ENCODE measurements around the gene SYNE4.
A peak's percentile ranks its signal among the peaks of the same experiment; 100 is the strongest.
"Not testable (repeated sequence)": the region's sequence is repeated elsewhere in the genome, so short reads cannot be mapped to it uniquely, and the experiment has no call there.

Gene SYNE4, protein sequence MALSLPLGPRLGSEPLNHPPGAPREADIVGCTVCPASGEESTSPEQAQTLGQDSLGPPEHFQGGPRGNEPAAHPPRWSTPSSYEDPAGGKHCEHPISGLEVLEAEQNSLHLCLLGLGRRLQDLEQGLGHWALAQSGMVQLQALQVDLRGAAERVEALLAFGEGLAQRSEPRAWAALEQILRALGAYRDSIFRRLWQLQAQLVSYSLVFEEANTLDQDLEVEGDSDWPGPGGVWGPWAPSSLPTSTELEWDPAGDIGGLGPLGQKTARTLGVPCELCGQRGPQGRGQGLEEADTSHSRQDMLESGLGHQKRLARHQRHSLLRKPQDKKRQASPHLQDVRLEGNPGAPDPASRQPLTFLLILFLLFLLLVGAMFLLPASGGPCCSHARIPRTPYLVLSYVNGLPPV

DNA sequence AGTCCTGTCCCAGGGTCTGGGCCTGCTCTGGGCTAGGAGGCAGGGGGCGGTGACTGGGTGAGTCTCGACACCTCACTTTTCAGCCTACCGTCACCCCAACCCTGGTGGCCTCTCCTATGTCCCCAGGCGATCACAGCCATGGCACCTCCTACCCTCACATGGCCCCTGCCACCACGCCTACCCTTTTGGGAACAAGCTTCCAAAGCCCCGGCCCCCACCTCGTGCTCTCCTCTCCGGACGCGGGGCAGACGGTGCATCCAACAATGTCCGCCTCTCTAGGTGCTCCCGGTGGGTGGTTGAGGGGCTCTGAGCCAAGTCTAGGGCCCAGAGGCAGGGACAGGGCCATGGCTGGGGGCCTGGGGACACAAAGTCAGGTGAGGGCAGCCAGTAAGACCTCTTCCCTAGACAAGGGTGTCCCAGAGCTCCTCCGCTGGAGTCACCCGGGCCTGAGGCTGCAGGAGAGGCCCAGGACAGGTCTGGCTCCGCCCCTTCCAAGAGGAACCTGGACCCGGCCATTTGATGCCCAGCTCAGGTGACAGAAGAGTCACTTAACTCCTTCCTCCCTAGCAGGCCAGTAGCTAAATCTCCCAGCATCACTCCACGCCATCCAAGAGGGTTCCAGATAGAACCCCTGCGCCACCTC lies at the start of gene SYNE4:
Gene SYNE4, minus strand, starts transcription at position 478 of the 643 bp plus-strand sequence. Its CDS starts 132 bp downstream, at position 346.
- DNase-seq (ENCODE audit: low spot score) = no peak

DNA sequence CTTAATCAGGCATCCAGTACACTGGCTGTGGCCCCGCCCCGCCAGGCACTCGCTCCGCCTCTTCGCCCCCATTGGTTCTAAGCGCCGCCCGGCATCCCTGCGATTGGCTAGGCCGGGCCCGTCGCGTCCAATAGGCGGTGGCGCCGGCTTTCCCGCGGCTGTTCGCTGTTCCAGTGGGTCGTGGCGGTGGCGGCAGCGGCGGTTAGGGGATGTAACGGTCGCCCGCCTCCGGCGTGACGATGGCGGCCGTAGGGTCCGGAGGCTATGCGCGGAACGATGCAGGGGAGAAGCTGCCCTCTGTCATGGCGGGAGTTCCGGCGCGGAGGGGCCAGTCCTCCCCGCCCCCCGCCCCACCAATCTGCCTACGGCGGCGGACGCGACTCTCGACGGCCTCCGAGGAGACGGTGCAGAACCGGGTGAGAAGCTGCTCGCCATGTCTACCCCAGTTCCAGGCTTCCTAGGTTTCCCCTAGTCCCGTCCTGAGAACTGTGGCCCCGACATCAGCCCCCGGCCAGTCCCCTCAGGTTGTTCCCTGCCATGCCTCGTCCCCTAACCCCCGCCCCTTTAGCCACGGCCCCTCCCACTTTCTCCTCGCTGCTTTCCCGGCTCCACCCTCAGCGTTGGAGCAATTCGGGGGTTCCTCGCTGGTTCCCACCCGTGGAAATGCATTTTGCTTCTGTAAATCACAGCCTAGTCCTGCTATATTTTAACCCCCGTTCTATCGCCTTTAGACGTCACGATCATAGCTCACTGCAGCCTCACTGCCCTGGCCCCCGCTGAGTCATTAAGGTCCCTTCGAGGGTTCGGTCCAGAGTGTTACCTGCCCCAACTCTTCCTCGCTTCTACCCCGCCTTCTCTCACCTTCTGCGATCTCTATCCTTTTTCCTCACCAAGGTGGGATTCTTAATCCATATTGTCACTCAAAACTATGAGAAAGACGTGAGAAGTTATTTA lies 46.4 kb upstream of the SYNE4 start, which contains the start of gene WDR62:
Gene WDR62, plus strand, starts transcription at position 165 of the 954 bp plus-strand sequence. Its CDS starts 75 bp downstream, at position 240.
- peak; percentile 91 for DNase-seq (ENCODE audit: low spot score)

DNA sequence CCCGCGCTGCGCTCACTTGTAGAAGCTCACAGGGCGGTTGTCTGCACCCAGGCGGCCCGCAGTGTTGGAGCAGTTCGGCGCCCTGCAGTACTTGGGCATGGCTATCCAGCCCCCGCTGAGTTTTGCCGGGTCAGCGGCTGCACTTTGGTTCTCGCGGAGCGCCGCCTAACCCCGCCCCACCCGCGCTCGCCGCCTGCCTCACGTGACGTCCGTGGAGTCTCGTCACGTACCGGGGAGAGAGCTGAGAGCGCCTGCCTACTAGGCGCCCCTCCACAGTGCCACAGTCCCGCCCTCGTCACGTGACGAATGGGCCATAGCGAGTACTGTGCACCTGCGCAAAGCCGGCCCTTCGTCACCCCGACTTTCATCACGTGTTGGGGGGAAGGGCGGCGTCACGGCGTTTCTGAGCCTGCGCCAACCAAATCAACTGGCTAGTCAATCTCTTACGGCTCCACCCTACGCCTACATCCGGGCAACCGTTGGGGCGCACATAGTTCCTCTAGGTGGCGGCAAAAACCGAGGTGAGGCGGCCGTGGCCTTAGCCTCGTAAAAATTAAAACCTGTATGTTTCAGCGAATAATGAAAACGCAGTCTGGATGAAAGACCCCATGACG lies 45.6 kb upstream of the SYNE4 start, which contains the start of gene THAP8:
Gene THAP8, minus strand, starts transcription at position 167 of the 614 bp plus-strand sequence. Its CDS starts 68 bp downstream, at position 99.
- peak; percentile 100 for DNase-seq (ENCODE audit: low spot score)

DNA sequence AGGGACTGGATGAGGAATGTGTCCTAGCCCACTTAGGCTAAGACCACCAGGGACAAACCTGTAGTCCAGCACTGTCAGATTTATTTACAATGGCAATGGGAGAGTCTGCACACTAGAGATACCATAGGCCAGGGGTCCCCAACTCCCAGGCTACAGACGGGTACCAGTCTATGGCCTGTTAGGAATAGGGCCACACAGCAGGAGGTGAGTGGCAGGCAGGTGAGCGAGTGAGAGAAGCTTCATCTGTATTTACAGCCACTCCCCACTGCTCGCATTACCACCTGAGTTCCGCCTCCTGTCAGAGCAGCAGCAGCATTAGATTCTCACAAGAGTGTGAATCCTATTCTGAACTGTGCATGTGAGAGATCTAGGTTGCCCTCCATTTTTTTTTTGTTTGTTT lies 43.0 kb upstream of the SYNE4 start:
- DNase-seq (ENCODE audit: low spot score) = no peak

DNA sequence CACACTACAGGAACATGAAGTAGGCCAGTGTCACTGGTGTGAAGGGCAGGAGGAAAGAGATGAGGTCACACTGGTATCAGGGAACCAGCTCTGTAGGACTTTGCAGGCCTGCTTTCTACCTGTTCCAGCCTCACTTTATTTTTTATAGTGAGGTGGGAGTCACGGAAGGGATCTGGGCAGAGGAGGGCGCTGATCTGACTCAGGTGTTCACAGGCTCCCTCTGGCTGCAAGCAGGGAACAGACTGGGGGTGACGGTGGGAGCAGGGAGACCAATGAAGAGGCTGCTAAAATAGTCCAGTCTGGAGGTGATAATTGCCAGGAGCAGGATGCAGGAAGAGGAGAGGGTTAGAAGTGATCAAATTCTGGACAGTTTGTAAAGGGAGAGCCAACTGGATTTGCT lies 42.6 kb upstream of the SYNE4 start:
- no peak for DNase-seq (ENCODE audit: low spot score)

DNA sequence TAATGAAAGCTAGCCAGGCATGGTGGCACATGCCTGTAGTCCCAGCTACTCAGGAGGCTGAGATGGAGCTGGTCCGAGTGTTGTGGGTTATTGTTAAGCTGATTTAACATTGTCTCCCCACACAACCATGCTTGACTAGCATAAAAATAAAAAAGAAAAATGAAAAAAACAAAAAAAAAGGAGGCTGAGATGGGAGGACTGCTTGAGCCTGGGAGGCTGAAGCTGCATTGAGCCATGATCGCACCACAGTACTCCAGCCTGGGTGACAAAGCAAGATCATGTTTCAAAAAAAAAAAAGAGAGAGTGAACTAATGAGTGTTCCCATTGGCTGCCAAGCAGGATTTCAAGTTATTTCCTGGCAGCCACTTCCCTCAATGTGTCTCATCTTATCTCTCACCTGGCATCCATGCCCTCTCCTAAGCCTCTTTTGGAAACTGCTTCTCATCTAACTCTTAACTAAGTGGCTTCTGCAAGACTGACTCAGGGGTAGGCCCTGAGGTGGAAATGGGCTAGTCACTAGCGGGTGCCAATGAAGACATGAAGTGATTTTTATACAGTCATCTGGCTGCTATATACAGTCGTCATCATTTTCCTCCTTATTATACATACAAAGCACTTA lies 40.6 kb upstream of the SYNE4 start:
- DNase-seq (ENCODE audit: low spot score) = no peak

DNA sequence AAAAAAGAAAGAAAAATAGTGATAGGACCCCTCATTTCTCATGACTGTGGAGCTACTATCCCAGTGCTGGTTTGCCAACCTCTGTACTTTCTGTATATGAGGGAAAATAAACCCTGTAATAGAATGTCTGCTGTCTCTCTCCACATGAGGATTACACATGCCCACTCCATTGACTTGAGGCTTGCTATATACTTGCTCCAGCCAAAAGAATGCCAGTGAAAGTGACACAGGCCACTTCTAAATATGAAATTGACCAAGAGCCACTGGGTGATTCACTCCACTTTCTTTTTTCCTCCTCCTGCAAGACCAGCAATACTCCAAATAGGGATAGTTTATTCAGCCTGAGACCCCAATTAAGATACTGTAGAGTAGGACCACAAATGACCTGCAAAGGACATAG lies 39.2 kb upstream of the SYNE4 start:
- DNase-seq (ENCODE audit: low spot score) = no peak

DNA sequence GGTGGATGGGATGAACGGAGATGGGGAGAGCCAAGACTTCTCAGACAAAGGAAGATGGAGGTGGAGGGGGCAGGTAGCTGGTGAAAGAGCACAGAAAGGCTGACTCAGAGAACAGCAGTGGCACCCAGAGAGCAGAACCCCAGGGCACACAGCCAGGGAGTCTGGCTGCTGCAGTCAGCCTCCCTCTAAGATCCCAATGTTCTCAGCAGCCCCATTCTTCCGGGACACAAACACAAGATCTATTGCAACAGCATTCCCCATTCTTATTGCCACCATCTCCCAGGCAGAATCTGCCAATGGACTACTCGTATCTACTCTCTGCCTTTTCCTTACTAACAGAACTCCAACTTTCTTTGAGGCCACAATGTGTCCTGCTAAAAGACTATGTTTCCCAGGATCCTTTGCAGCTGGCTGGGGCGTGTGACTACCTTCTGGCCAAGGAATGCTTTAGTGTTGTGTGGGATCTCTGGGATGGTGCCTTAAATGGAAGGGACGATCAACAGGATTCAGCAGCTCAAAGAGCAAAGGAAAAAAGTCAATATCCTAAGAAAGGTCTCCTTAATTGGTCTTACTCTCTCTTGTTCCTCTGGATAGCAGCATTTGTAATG lies 37.9 kb upstream of the SYNE4 start:
- no peak for DNase-seq (ENCODE audit: low spot score)

DNA sequence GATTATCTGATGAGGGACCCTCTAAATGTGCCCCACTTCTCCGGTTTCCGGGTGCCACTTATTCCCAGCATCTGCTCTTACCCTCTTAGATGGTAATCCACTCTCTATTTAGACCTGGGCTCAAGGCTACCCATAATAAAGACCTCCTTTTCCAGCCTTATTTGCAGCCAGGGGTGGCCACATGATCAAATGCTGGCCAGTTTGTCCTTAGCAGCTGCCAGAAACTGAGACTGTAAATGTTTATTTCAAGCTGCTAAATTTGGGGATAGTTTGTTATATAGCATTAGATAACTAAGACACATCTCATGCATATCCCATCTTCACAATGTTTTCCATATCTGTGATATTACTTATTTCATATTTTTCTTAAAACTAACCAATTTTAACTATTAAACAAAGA lies 35.3 kb upstream of the SYNE4 start:
- DNase-seq (ENCODE audit: low spot score) = no peak

DNA sequence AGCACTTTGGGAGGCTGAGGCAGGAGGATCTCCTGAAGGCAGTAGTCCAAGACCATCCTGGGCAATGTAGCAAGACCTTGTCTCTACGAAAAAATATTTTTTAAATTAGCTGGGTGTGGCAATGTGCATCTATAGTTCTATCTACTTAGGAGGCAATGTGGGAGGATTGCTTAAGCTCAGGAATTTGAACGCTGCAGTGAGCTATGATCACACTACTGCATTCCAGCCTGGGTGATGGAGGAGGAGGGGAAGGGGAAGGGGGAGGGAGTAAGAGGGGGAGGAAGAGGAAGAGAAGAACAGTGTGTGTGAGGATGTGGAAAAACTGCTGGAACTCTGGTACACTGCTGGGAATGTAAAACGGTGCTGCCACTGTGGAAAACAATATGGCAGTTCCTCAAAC lies 33.2 kb upstream of the SYNE4 start:
- no peak for DNase-seq (ENCODE audit: low spot score)

DNA sequence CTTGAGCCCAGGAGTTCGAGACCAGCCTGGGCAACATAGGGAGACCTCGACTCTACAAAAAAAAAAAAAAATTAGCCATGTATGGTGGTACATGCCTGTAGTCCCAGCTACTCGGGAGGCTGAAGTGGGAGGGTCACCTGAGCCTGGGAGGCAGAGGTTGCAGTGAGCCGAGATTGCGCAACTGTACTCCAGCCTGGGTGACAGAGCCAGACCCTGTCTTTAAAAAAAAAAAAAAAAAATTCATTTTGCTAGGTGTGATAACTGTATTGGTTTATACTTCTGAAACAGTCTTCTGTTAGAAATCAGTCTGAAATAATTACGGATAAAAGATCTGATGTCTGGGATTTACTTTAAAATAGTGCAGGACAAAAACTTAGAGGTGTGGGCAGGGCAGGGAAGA lies 32.5 kb upstream of the SYNE4 start:
- DNase-seq (ENCODE audit: low spot score) = not testable (repeated sequence)

DNA sequence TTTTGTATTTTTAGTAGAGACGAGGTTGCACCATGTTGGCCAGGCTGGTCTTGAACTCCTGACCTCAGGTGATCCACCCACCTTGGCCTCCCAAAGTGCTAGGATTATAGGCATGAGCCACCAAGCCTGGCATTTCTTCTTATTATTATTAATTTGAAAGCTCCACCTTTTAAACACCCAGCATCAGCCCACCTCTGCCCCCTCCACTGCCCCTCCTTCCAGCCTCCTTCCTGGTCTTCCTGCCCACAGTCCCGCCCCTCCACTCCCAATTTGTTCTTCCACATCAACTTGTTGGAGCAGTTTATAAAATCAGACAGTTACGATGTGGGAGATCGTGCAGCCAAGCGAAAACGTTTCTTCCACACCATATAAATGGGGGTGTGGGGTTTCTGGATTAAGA lies 31.9 kb upstream of the SYNE4 start:
- DNase-seq (ENCODE audit: low spot score) = no peak

DNA sequence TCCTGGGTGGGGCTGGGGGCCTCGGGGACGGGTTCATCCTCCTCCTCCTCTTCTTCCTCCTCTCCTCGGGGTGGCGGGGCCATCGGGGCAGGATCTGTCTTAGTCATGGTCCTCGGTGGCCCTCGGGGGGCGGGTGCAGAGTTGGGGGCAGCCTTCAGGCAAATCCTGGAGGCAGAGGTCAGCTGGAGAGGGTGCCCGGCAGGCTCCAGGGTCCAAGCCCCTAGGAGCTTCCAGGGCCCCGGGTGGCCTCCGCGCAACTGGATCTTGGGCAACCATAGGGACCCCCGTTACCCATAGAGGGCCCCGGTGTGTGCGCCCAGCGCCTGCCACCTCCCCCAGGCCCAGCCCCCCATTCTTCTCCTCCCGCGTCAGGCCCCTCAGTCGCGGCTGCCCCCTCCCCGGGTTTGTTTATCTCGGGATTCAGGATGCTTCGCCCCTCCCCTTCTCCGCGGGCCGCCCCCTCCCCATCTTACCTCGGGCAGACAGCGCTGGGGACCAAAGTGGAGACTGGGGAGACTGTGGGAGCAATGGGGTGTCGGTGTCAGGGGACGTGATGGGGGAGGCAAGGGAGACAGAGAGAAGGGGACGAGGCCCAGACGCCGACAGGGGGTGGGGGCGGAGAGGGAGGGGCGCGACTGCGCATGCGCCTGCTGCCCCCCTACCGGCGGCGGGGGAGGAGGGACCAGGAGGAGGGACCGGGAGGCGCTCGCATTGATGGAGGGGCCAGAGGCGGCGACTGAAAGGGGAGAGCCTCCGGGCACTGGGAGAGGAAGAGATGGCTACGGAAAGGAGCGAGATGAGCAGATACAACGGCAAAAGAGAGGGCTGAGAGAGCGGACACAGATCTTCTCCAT lies 23.9 kb upstream of the SYNE4 start, which contains the start of gene CLIP3:
Gene CLIP3, minus strand, starts transcription at position 623 of the 854 bp plus-strand sequence. Its CDS starts 516 bp downstream, at position 107.
- peak; percentile 27 for DNase-seq (ENCODE audit: low spot score)

DNA sequence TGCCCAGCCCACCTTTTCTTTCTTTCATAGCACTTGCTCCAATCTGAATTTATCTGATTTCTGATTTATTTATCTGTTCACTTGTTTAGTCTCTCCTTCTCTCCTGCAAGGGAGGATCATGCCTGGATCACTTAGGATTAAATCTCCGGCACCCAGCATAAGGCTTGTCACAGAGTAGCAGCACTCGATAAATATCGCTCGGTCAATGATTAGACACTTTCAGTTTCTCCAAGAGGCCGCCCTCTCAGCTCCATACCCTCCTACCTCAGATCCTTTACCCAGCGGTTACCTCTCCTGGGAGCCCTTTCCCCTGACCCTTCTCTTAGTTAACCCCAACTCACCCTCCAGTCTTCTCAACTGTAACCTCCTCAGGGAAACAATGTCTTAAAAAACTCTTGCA lies 22.7 kb upstream of the SYNE4 start:
- DNase-seq (ENCODE audit: low spot score) = no peak

DNA sequence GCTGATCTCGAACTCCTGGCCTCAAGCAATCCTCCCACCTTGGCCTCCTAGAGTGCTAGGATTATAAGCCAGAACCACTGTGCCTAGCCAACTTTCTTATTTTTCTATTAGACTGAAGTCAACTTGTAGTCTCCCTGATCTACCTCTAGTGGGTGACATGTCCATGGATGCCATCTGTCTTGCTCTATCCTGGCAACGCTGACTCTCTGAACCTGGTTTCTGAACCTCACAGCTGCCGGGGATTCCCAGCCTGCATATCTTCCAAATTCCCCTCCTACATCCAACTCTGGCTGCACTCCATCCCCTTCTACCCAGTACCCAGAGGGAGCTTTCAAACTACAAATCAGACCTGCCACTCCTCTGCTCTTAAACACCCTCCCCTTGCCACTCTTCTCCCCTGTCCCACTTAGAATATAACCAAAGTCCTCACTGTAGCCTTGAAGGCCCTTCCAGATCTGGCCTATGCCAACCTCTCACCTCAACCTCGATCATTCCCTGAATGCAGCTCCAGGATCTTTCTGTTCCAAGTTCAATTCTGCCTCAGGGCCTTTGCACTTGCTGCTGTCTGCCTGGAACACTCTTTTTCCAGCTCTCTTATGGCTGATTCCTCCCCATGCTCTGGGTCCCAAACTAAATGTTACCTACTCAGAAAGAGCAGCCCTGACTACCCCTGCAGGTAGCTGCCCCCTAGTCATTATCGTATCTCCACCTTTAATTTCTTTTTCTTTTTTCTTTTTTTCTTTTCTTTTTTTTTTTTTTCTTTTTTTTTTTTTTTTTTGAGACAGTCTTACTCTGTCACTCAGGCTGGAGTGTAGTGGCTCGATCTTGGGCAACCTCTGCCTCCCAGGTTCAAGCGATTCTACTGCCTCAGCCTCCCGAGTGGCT lies 21.9 kb upstream of the SYNE4 start:
- no peak for DNase-seq (ENCODE audit: low spot score)

DNA sequence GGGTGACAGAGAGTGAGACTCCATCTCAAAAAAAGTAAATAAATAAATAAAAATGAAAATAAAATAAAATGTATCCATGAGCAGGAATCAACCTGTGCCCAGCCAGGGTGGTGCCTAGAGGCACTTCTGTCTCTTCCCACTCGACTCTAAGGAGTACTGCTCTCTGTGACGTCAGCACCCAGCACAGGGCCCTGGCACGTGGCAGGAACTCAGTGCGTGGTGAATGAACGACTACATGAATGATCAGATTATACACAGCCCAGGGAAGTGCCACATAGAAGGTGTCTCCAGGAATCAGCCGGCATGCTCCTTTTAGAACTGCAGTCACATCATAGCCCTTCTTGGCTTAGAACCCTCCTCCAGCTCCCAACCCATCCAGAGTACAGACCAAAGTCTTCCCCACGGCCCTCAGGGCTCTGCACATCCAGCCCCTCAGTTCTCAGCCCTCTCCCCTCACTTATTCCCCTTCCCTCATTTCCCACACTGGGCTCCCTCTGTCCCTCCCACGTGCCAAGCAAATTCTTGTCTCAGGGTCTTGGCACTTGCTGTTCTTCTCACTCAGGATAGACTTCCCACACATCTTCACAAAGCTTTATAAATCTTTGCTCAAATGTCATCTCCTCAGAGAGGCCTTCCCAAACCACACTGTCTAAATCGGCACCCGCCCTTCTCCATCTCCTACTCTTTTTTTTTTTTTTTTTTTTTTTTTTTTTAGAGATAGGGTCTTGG lies 19.9 kb upstream of the SYNE4 start:
- no peak for DNase-seq (ENCODE audit: low spot score)

DNA sequence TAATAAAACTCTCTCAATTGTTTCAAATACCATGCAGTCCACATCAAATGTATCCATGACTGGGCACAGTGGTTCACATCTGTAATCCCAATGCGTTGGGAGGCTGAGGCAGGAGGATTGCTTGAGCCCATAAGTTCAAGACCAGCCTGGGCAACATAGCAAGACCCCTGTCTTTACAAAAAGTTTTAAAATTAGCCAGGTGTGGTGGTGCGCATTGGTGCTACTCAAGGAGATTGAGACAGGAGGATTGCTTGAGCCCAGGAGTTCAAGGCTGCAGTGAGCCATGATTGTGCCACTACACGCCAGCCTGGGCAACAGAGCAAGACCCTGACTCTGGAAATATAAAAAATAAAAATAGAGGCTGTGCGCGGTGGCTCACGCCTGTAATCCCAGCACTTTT lies 19.1 kb upstream of the SYNE4 start:
- no peak for DNase-seq (ENCODE audit: low spot score)

Measured in CD4-positive, alpha-beta T cell treated with Interleukin-15 for 4 hours (primary cell).